H1 (cell line): ENCODE data around the gene ATP8B3. TPM values are rescaled to one million over a fixed set of nuclear protein-coding genes. Genes with fewer than 3 reads are reported as not detected.

Experiments
- CTCF ChIA-PET: fragments of 300-600 bp; sonication (Branson Sonifier 250); formaldehyde crosslinking; loops from one replicate; lab custom pipeline; 2021; ENCODE audit not compliant: partially characterized antibody; lab: Charles Lee
- POLR2A ChIA-PET: fragments of 300-600 bp; sonication (Branson Sonifier 250); formaldehyde crosslinking; loops from one replicate; lab custom pipeline; 2021; ENCODE audit warnings: inconsistent platforms; ENCODE audit not compliant: partially characterized antibody; lab: Charles Lee
- DNase-seq, 2 experiments: peaks; one replicate each; pipeline versions ENCODE4 v3.0.0 to v3.0.0-alpha.2; 2010 to 2022; ENCODE audit warnings: low spot score in 2 of 2, low read depth in 1 of 2, mixed read lengths in 1 of 2
- FAIRE-seq: peaks from 2 replicates; lab custom pipeline; 2011; peaks lifted over from hg19 to GRCh38; lab: Jason Lieb, UNC
- H2AFZ ChIP-seq: 2 replicates; pipeline ENCODE4 v1.8.1; 2012; ENCODE audit warnings: low read length, inconsistent platforms
- H2AK5ac ChIP-seq: 2 replicates; pipeline ENCODE4 v1.6.1; 2013; ENCODE audit warnings: low read depth, low read length
- H2BK120ac ChIP-seq: replicated peaks from 2 replicates; pipeline ENCODE3; 2013; ENCODE audit warnings: low read depth, low read length, inconsistent platforms
- H2BK12ac ChIP-seq: 2 replicates; pipeline ENCODE4 v1.6.1; 2013; ENCODE audit warnings: low read depth, low read length
- H2BK15ac ChIP-seq: 2 replicates; pipeline ENCODE4 v1.6.1; 2013; ENCODE audit warnings: low read length
- H2BK20ac ChIP-seq: 2 replicates; pipeline ENCODE4 v1.6.1; 2013; ENCODE audit warnings: low read length
- H2BK5ac ChIP-seq: 2 replicates; pipeline ENCODE4 v1.6.1; 2013; ENCODE audit warnings: low read depth, low read length
- H3K14ac ChIP-seq: 2 replicates; pipeline ENCODE4 v1.6.1; 2013; ENCODE audit warnings: inconsistent platforms; ENCODE audit not compliant: insufficient read length
- H3K18ac ChIP-seq: 2 replicates; pipeline ENCODE4 v1.6.1; 2013; ENCODE audit warnings: low read length; ENCODE audit errors: extremely low read depth
- H3K23ac ChIP-seq: 2 replicates; pipeline ENCODE4 v1.6.1; 2013; ENCODE audit warnings: inconsistent platforms; ENCODE audit not compliant: insufficient read length
- H3K23me2 ChIP-seq: 2 replicates; pipeline ENCODE4 v1.6.1; 2013; ENCODE audit warnings: low read depth, low read length
- H3K27ac ChIP-seq: 2 replicates; pipeline ENCODE4 v1.6.1; 2011; ENCODE audit warnings: low read depth, low read length, inconsistent platforms
- H3K27me3 ChIP-seq, 4 experiments: replicated peaks in 1 of 4; 1 replicate in 1 of 4; 2 replicates in 3 of 4; pipeline versions ENCODE4 v1.6.1 to v1.8.1; 2011 to 2013; ENCODE audit warnings: low read length in 3 of 4, mild to moderate bottlenecking in 3 of 4, inconsistent platforms in 2 of 4, mixed read lengths in 2 of 4, moderate library complexity in 1 of 4; ENCODE audit not compliant: control insufficient read depth in 3 of 4, insufficient read depth in 3 of 4; ENCODE audit errors: extremely low read depth in 1 of 4
- H3K36me3 ChIP-seq, 4 experiments: 2 replicates each; pipeline versions ENCODE4 v1.6.1 to v1.8.1; 2011 to 2013; ENCODE audit warnings: mild to moderate bottlenecking in 4 of 4, low read length in 3 of 4, moderate library complexity in 2 of 4, control low read depth in 1 of 4, inconsistent platforms in 1 of 4; ENCODE audit not compliant: insufficient read depth in 4 of 4, control insufficient read depth in 2 of 4
- H3K4ac ChIP-seq: replicated peaks from 2 replicates; pipeline ENCODE3; 2013; ENCODE audit warnings: low read length, low read depth, mixed read lengths, inconsistent platforms; ENCODE audit not compliant: insufficient read length
- H3K4me1 ChIP-seq, 4 experiments: replicated peaks in 1 of 4; 1 replicate in 1 of 4; 2 replicates in 3 of 4; pipeline versions ENCODE4 v1.6.1 to v1.8.1; 2011 to 2013; ENCODE audit warnings: low read length in 3 of 4, inconsistent platforms in 2 of 4, mixed read lengths in 1 of 4; ENCODE audit not compliant: insufficient read depth in 4 of 4, control insufficient read depth in 3 of 4
- H3K4me2 ChIP-seq, 2 experiments: 2 replicates each; pipeline versions ENCODE4 v1.6.1 to v1.8.1; 2011 to 2013; ENCODE audit warnings: low read depth in 2 of 2, low read length in 2 of 2, control low read depth in 1 of 2, inconsistent platforms in 1 of 2, mild to moderate bottlenecking in 1 of 2; ENCODE audit not compliant: insufficient read depth in 1 of 2
- H3K4me3 ChIP-seq, 4 experiments: fragments of 200-600, 300-600 bp in 1 of 4; sonication (generic), shearing (Covaris generic), sonication (Bioruptor Twin) in 1 of 4; 2 replicates each; pipeline versions ENCODE4 v1.5.1 to v1.8.1; 2011 to 2016; ENCODE audit warnings: low read length in 4 of 4, low read depth in 3 of 4, control low read depth in 2 of 4, inconsistent platforms in 2 of 4, mild to moderate bottlenecking in 2 of 4, mixed read lengths in 1 of 4, moderate library complexity in 1 of 4; ENCODE audit not compliant: insufficient read depth in 2 of 4; ENCODE audit errors: extremely low read depth in 1 of 4
- H3K56ac ChIP-seq: replicated peaks from 2 replicates; pipeline ENCODE3; 2013; ENCODE audit warnings: low read depth, mild to moderate bottlenecking, mixed read lengths, low read length, inconsistent platforms; ENCODE audit not compliant: insufficient read length
- H3K79me1 ChIP-seq: 2 replicates; pipeline ENCODE4 v1.6.1; 2013; ENCODE audit warnings: low read depth, low read length, control low read depth
- H3K79me2 ChIP-seq, 2 experiments: 2 replicates each; pipeline versions ENCODE4 v1.6.1 to v1.8.1; 2012 to 2013; ENCODE audit warnings: low read length in 2 of 2, mild to moderate bottlenecking in 2 of 2, inconsistent platforms in 1 of 2; ENCODE audit not compliant: insufficient read depth in 2 of 2, control insufficient read depth in 1 of 2
- H3K9ac ChIP-seq, 4 experiments: replicated peaks in 1 of 4; 1 replicate in 1 of 4; 2 replicates in 3 of 4; pipeline versions ENCODE4 v1.6.1 to v1.8.1; 2011 to 2013; ENCODE audit warnings: low read depth in 3 of 4, low read length in 3 of 4, control low read depth in 2 of 4, mild to moderate bottlenecking in 2 of 4, moderate library complexity in 2 of 4, inconsistent platforms in 1 of 4; ENCODE audit errors: extremely low read depth in 1 of 4
- H3K9me3 ChIP-seq, 2 experiments: 2 replicates each; pipeline versions ENCODE4 v1.6.1 to v1.8.1; 2012 to 2013; ENCODE audit warnings: mild to moderate bottlenecking in 2 of 2, moderate library complexity in 2 of 2, control low read depth in 1 of 2, inconsistent platforms in 1 of 2, low read depth in 1 of 2, low read length in 1 of 2, mixed read lengths in 1 of 2; ENCODE audit not compliant: insufficient read depth in 2 of 2
- H4K20me1 ChIP-seq, 2 experiments: replicated peaks in 1 of 2; 2 replicates each; pipeline versions ENCODE3 to v1.8.1; 2011 to 2013; ENCODE audit warnings: inconsistent platforms in 2 of 2, low read length in 2 of 2, mild to moderate bottlenecking in 1 of 2; ENCODE audit not compliant: insufficient read depth in 2 of 2, control insufficient read depth in 1 of 2
- H4K5ac ChIP-seq: 2 replicates; pipeline ENCODE4 v1.6.1; 2013; ENCODE audit warnings: low read length, low read depth, mixed read lengths, inconsistent platforms; ENCODE audit not compliant: insufficient read length
- H4K8ac ChIP-seq: 2 replicates; pipeline ENCODE4 v1.8.0; 2013; ENCODE audit warnings: mild to moderate bottlenecking, moderate library complexity, low read length, inconsistent platforms; ENCODE audit not compliant: insufficient read depth; ENCODE audit errors: extremely low read depth
- H4K91ac ChIP-seq: replicated peaks from 2 replicates; pipeline ENCODE3; 2013; ENCODE audit warnings: low read length, mixed read lengths, inconsistent platforms; ENCODE audit not compliant: insufficient read length
- YY1 ChIP-seq: IDR thresholded peaks from 2 replicates; pipeline ENCODE4 v1.6.1; 2011; ENCODE audit warnings: low read depth, mild to moderate bottlenecking, low read length
- WGBS, 2 experiments: shearing (Covaris generic) in 1 of 2; methylation state at CpG; one replicate each; pipeline versions ENCODE4 v1.1.6 to v1.1.7; 2013 to 2015; ENCODE audit warnings: low lambda C conversion rate in 2 of 2, mixed read lengths in 2 of 2, inconsistent platforms in 1 of 2, low coverage in 1 of 2, missing lambda C conversion rate in 1 of 2; ENCODE audit not compliant: insufficient replicate concordance in 2 of 2, insufficient coverage in 1 of 2, insufficient read length in 1 of 2; ENCODE audit errors: extremely low coverage in 1 of 2, missing lambda C conversion rate in 1 of 2; 5-methylcytosine and 5-hydroxymethylcytosine counted together
- polyA plus RNA-seq, 7 experiments: library from polyadenylated mRNA; depleted of rRNA in 3 of 7; stranded (reverse) in 5 of 7; unstranded in 2 of 7; fragments of >200 nt in 5 of 7; fragments of 200-250 nt in 2 of 7; gene quantifications; 1 replicate in 5 of 7; 2 replicates in 1 of 7; 4 replicates in 1 of 7; pipeline versions ENCODE4 v1.2.1 to v1.2.3, GENCODE V29; 2011 to 2013; ENCODE audit warnings: missing spikeins in 2 of 7, mixed read lengths in 2 of 7
- total RNA-seq: library from RNA; stranded (reverse); fragmentation: NEBNext Ultra II Directional; extraction: Animal tissue kit (Norgen Biotek cat#: 25700); gene quantifications from 2 replicates; pipeline ENCODE4 v1.2.1, GENCODE V29; 2021

The ATP8B3 gene
- total and polyA plus RNA-seq, 2 of the 8 experiments (the other 6 are each of a cell fraction or from before 2014, with no cell fraction given): 4.1 to 9.3 TPM

- Histone ChIP-seq H2AK5ac (no peak overlapping the region), H2BK15ac (no peak overlapping the region), H3K27ac (no peak overlapping the region), H3K4me1 (0 out of 7 replicates have a peak, but pooled peaks cover 0 to 2% (median 0%) of the 10 kb centered on the region in 4 experiments), H3K79me2 (no peaks in the 10 kb centered on the region), H2BK5ac (no peak overlapping the region), H3K56ac (no peak overlapping the region), H3K79me1 (no peaks in the 10 kb centered on the region), H3K14ac (no peak overlapping the region), H2BK20ac (no peak overlapping the region), H4K91ac (no peak overlapping the region), H3K9ac (no peak overlapping the region), H3K9me3 (no peaks in the 10 kb centered on the region), H4K20me1 (peaks cover 0 to 1% of the 10 kb centered on the region in 2 experiments), H2BK12ac (no peak overlapping the region), H2AFZ (no peak overlapping the region), H2BK120ac (no peak overlapping the region), H3K27me3 (peaks cover 0 to 11% (median 2%) of the 10 kb centered on the region in 4 experiments; a peak in 4 of 7 replicates), H3K4me3 (no peak overlapping the region), H3K4me2 (no peak overlapping the region), H3K4ac (no peak overlapping the region), H3K36me3 (no peaks in the 10 kb centered on the region), H4K8ac (no peak overlapping the region), H4K5ac (no peak overlapping the region), H3K18ac (no peak overlapping the region), H3K23ac (no peak overlapping the region), H3K23me2 (no peaks in the 10 kb centered on the region)
- CTCF ChIA-PET: interaction anchor here (0.6 to 3.9 kb wide), 8 partner anchors 19 to 1812 kb away, joined by 3 to 12 read pairs (median 3); no protein-coding TSS in a partner anchor
- POLR2A ChIA-PET: interaction anchor here (1.0 to 1.6 kb wide), 2 partner anchors 9 to 80 kb away, joined by 3 to 6 read pairs; no protein-coding TSS in a partner anchor
- no peak for FAIRE-seq
- WGBS, 2 experiments: 57% methylated on average over 24 of the region's 28 CpGs; no CpG with 5 or more reads in 1 of the 2 experiments
- no peak for DNase-seq
- no peak for TF ChIP-seq YY1
These were observed 77.6 kb downstream of the ATP8B3 start for GRCh38 chr19:1734321-1734966.
